Left kidney (tissue), 2 donors: ENCODE data around the gene SRP9. TPM values are rescaled to one million over a fixed set of nuclear protein-coding genes. Genes with fewer than 3 reads are reported as not detected.
"Not testable (repeated sequence)": the region's sequence is repeated elsewhere in the genome, so short reads cannot be mapped to it uniquely, and the experiment has no call there.

Source experiments
- DNase-seq: peaks from one replicate; pipeline ENCODE4 v3.0.0-alpha.2; 2013
- polyA plus RNA-seq: library from polyadenylated mRNA; unstranded; fragments of 120-200 nt; gene quantifications from one replicate; pipeline ENCODE4 v1.2.1, GENCODE V29; 2013; ENCODE audit not compliant: insufficient read length

The SRP9 gene
- polyA plus RNA-seq, 1 donor: 469 TPM

DNA sequence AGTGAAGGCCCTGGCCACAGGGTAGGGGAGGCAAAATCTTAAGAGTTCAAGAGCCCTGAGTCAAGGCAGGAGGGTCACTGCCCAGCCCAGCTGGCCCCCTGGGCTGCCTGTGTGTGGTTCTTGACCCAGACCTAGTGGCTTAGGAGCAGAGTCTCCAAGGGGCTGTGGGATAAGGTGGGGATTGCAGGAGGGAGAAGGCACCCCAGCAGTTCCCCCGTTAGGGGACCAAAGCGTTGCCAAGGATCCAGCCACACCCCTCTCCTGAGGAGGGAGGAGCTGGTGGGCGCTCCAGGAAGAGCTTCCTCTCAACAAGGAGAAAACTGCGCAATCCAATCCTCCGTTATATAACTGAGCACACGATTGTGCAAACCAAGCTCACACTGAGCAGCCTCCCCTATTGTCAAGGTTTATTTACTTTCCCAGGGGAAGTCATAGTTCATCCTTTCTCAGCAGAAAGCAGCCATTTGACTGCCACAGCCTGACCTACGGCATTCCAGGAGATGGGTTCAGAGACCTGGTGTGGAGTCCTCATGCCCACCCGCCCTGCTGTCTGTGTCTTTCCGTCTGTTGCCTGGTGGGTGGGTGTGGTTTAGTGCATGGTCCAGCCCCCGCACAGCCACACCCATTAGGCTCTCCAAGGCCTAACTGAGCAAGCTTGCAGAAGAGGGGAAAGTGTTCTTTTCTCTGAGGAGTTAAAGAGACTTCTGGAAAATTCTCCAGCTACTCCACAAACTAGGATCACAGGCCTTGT, 35.8 kb downstream of the SRP9 start:
- no peak for DNase-seq

DNA sequence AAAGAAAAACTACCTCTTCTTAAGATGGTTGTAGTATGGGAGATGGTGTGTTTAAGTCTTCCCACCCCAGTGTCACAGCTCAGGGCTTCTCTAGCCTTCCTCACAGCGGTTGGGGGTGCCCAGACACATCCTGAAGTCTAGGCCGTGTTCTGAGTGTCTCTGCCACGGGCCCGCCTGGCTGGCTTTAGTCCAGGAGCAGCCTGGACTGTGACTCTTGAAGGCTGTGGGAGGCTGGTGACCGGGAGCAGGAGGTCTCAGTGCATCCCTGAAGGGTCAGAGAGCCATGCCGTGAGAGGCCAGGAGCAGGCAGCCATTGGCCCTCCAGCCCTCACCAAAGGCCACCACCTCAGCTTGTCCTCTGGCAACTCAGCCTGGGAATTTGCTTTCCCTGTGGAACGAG, 36.8 kb downstream of the SRP9 start:
- DNase-seq: no peak

DNA sequence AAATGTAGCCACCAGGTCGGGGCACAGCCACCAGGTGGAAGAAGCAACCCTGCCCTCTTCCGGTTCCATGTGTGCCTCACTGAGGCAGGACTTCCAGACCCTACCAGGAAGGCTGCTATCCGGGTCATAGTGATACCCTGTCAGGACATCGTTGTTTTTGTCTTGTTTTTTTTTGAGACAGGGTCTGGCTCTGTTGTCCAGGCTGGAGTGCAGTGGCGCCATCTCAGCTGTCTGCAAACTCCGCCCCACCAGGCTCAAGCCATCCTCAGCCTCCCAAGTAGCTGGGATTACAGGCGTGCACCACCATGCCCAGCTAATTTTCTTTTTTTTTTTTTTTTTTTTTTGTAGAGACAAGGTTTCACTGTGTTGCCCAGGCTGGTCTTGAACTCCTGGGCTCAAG, 37.5 kb downstream of the SRP9 start:
- not testable (repeated sequence) for DNase-seq

DNA sequence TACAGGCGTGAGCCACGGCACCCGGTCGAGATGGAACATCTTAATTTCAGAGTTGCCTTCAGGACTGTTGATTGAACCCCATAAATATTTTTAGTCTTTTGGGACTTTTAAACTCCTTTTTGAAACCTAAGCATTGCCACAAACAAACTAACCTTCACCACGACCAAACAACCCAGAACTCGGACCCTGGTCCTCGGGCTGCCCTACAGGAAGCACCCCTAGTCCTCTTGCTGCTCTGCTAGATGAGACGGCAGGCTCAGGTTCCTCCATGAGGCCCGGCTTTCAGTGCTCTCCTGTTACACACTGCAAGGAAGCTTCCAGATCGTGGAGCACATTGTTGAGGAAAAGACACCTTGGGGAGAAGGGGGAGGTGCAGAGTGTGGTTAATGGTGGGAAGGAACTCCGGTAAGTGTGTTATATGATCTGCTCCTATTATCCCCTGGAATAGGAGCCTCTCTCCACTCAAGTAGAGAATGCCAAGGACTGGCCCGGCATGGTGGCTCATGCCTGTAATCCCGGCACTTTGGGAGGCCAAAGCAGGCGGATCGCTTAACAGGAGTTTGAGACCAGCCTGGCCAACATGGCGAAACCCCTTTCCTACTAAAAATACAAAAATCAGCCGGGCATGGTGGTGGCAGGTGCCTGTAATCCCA, 38.0 kb downstream of the SRP9 start:
- no peak for DNase-seq

DNA sequence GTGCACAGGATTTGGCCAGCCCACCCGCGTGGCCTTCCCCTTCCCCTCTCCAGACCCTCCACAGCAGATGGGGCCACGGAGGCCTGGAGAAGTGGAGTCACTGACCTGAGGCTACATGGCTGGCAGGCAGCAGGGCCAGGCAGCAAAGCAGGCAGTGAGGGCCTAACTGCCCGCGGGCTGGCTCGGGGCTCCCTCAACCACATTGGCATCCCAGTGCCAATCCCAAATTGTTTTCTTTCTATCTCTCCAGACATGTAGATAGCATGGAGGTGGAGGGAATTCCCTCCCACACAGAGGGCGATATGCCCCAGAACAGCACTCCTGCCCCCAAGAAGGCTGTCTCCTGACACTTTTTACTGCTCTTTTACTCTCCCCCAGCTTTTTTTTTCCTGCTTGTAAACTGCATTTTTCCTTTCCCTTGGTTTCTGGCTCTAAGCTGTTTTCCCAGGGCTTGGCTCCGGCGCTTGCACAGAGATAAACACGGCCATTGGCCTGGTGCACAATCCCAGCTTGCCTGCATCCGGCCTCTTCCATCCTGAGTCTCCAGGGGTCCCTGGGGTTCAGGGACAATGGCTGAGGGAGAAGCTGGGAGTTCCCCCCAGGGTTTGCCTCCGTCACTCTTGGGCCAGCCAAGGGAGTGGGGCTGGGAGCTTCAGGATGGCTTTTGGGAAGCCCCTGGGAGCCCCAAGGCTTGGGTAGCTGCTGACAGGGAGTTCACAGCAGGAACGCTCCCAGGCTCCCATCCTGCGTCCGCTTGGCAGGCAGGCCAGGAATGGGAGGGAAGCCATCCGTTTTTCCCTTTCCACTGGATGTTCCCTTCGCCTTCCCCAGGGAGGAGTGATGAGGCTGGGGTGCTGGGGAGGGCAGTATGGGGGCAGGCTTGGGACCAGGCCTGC, 39.3 kb downstream of the SRP9 start:
- DNase-seq: no peak

DNA sequence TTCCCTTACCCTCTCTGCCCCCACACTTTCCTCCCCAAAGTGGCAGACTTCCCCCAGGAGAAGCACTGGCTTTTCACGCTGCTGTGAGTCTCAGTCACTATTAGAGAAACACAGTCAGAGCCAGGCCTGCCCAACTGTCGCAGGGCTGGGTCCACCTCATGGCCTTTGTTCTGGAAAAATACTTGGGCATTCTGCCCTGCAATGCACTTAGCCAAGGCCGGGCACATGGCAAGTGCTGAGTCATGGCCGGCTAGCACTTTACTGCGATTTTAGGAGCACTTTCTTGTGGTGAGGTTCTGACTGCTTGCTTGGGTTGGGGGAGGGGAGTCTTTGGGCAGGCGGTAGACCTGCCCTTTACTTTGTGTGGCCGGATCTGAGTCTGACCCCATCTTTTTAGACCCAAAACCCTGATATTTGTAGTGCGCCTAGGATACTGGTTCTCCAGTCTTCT, 40.0 kb downstream of the SRP9 start:
- no peak for DNase-seq

DNA sequence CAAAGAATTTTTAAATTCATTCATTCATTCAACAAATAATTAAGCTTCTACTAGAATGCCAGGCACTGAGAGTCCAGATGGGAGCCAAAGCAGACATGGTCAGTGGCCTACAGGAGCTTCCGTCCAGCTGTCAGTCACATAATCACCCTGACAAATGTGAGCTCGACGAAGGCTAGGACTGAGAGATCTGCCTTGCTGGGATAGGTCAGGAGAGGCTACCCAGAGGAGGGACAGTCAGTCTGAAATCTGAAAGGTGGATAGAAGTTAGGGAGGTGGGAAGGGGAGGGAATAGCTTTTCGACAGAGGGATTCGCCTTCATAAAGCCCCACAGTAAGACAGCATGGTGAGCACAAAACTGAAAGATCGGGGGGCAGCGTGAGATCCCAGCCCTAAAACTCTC, 40.6 kb downstream of the SRP9 start:
- DNase-seq: no peak

DNA sequence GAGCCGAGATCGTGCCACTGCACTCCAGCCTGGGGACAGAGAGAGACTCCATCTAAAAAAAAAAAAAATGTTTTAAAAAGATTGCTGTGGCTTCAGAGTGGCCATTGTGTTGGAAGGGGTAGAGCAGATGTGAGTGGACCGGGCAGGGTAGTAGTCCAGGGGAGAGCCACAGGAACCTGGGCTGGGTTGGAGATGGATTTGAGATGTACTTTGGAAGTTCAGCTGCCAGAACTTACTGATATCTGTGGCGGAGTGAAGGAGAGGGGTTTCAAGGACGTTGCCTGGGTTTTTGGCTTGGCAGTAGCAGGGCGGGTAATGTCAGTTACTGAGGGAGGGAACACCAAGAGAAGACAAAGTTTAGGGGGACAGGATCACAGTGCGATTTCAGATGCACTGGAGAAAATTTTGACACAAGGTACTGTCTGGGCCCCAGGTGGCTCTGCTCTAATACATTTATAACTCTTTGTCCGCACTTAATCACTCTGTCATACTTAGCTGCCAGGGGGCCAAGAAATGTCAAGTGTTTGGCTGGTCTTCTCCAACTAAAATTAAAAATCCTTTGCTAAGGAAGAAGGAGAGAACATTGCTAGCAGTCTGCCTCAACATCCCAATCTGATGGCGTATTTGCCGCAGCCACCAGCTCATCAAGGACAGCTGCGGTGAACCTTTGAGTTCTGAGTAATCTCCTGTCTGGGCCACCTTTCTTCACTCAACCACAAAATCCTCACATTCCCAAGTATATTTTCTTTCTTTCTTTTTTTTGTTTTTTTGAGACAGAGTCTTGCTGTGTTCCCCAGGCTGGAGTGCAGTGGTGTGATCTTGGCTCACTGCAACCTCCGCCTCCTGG, 41.9 kb downstream of the SRP9 start:
- no peak for DNase-seq

DNA sequence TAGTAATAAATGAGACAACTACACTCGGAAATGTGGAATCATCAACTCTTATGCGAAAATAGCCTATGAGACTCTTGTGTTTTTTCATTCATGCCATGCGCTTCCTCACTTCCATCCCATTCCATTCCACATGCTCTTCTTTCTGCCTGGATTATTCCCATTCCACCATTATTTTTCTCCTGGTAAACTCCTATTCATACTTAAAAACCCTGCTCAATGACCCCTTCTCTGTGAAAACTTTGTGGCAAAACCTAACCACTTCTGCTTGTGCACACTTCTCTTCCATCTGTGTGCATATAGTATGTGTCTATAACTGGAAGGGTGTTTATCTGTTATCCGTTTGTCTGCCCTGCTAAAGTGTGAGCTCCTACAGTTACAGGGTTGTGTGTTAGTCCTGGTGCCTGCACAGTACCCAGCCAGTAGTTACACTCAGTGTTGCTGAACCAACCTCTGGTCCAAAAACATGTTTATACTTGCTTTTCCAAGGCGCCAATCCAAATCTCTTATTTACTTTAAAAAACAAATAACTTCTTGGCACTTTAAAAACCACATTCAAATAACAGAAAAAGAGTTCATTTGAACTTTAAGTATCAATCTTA, 43.0 kb downstream of the SRP9 start:
- DNase-seq: no peak

DNA sequence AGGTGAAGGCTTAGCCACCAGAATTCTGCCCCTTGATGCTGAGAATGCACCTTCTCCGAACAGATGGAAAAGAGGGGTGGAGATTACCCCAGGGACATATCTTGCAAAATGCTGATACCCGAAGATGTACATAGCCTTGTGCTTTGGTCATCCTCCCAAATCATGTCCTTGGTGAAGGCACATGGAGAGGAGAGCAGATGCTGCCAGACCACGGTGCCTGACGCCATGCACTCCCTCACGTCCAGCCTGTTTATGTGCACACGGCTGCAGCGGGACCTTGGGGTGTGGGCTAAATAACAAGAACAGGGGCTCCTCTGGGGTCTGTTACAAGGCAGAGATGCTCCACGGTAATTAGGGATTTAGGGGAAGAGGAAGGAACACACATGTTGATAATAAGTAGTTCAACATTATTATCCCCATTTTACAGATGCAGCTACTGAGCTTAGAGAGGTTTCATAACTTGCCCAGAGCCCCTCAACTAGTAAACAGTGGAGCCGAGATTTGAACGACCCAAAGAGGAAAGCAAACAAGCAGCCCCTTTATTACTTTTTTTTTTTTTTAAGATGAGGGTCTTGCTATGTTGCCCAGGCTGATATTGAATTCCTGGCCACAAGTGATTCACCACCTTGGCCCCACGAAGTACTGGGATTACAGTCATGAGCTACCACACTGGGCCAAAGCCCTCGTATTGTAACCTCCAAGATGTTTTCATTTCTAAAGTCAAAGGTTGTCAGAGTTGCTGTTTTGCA, 45.2 kb downstream of the SRP9 start:
- DNase-seq: no peak

DNA sequence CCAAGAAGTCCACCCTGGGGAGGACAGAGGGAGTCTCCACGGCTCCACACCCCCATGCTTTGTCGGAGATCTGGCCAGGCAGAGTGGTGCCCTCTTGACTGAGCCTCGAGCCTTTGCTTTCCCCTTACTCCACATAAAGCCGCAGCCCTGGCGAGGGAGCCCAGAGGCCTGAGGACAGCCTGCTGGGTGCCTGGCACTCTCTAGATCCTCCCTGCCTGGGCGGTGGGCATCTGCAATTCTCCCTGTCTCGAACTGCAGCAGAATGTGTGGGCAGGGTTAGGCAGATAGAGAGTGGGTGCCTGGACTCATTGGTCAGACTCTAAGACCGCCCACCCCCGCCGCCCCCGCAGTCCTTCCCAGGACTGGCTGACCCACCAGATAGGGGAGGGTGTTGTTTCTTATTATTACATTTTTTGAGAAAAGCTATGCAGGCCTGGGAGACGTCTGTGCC, 46.2 kb downstream of the SRP9 start:
- no peak for DNase-seq

DNA sequence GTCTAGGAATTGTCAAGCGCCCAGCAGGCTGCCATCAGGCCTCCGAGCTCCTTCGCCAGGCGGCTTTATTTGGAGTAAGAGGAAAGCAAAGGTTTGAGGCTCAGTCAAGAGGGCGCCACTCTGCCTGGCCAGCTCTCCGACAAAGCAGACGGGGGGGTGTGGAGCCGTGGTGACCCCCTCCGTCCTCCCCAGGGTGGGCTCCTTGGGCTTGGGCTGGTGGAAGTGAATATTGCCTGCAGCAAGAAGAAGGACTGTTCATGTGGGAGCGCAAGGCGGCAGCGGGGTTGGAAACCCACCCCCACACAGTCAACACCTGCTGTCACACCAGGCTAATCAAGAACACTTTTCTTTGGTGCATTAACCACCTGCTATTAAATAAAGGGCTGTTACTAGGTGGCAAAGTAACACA, 46.9 kb downstream of the SRP9 start:
- no peak for DNase-seq

DNA sequence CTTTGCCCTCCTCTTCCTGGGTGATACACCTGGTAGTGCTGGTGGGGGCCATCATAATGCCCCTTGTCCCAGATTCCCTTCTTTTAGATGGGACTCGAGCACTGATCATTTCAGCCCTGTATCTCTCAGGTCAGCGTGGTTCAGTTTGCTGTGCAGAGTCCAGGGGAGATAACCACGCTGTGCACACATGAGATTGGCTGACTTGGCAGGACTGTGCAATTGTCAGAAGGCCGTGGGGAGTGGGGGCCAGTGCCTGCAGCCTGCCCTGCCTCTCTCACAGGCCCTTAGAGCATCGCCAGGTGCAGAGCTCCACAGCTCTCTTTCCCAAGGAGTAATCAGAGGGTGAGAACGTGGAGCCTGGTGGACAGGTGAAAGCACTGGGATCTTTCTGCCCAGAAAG, 47.5 kb downstream of the SRP9 start:
- DNase-seq: no peak

DNA sequence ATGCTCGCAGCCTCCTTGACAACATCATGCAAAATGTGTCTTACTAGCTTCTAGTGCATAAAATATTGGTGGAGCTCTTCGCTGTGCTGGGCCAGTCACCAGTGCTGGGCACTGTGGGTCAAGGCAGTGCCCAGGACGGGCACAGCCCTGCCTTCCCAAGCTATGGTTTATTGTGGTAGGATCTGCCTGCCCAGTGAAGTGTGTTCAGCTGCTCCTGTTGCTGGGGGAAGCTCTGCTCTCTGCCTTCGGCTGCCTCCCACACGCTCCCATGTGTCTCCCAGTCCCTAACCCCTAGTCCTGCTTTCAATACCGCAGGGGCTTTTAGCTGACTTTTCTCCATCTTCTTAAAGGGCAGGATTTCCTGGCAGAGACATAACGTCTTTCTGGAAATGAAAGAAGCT, 48.0 kb downstream of the SRP9 start:
- no peak for DNase-seq

DNA sequence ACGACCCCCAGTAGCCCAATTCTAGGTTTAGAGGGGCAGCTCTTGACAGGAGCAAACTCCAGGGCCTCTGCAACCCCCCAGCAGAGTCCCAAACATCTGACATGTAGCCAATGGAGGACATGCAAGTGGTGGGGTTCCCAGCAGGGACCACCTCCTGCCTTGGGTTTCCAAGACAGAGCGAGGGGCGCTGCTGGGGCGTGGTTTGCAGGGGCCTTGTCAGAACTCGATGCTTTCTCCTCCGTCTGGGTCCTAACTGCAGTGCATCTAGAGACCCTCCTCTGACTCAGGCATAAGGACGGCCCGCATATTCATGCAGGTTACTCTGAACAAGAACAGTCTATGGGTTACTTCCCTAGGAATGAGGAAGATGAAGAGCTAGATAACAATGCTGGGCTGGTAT, 49.5 kb downstream of the SRP9 start:
- no peak for DNase-seq

DNA sequence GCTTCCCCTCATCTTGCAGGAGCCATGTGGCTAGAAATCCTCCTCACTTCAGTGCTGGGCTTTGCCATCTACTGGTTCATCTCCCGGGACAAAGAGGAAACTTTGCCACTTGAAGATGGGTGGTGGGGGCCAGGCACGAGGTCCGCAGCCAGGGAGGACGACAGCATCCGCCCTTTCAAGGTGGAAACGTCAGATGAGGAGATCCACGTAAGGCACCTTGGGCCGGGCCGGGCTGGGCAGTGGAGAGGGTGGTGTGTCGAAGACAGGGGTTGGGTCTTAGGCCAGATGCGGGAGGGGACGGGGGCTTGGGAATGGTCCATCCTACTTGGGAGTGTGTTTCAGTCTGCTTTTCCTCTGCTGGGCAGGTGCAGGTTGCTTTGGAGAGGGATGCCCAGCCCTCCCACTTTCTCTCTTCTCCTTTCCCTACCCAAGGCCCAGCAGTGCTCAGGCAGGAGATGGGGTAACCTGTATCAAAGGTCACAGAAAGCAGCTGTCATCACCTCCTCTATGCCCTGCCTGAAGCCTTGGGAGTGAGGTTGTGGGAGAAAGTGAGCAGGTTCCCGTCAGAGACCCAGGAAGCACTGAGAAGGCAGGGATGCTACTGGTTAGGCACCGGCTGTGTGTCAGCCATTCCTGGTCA, 51.2 kb downstream of the SRP9 start:
- DNase-seq: no peak

DNA sequence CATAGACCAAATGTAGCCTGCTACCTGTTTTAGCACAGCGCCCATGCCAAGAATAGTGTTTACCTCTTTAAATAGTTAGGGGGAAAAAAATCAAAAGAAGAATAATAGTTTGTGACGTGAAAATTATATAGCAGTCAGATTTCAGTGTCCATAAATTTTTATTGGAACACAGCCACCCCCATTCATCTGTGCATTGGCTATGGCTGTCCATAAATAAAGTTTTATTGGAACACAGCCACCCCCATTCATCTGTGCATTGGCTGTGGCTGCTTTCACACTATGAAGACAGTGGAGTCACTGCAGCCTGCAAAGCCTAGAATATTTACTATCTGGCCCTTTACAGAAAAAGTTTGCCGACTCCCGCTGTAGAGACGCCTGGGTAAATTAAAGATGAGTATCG, 53.2 kb downstream of the SRP9 start:
- DNase-seq: no peak

DNA sequence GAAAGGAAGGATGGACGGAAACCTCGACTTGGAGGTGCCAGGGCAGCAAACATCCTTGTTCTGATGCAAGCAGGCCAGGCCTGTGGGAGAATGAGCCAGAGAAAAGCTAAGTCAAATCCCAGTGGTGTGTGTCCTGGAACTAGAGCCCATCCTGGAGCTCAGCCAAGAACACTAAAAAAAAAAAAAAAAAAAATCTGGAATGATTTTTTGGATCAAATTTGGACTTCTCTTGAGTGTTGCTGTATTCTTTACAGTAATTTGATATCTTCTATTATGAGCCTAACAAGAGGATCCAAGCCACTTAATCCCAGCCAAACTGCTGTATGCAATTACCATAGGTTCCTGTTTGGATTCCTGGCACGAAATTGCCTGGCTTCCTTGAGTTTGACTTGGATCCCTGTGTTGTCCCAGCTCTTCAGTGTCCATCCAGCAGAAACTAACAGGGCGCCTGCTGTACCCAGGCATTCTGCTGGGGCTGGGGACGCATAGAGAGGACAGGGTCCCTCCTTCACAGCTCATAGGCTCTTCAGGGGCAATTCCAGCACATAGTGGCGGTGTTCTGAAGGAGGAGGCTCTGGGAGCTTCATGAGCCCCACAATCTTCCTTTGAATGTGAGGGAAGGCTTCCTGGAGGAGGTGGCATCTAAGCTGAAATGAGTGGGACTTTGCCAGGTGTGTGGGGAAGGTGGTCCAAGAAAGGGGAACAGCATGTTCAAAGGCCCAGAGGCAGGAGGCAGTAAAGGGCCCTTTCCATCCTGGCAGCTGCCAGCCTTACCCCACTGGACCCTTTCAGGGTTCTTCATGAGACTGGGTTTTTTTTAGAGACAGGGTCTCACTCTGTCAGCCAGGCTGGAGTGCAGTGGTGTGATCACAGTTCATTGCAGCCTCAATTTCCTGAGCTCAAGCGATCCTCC, 57.0 kb downstream of the SRP9 start:
- DNase-seq: no peak

DNA sequence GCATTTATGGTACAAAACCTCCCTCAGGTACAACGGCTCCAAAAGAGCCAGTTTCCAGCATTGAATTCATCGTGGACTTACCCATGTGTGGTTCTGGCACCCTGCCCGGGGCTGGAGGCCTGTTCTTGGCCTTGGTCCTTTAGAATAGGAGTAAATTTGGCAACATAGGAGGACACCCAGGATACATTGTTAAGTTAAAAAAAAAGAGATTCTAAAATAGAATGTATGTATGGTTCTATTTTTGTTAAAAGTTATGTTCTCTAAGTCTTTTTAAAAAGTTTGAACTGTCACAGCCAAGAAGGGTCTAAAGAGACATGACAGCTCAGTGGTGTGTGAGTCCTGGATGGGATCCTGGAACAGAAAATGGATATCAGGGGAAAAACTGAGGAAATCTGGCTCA, 58.2 kb downstream of the SRP9 start:
- DNase-seq: no peak
